Endodermal cell (in vitro differentiated cells): ENCODE measurements around the gene MTA1. TPM values are rescaled to one million over a fixed set of nuclear protein-coding genes. Genes with fewer than 3 reads are reported as not detected.

ENCODE experiments used
- DNase-seq: peaks from one replicate; pipeline ENCODE4 v3.0.0-alpha.2; 2017
- H3K27ac ChIP-seq: 2 replicates; pipeline ENCODE4 v1.5.1; 2013; ENCODE audit warnings: mild to moderate bottlenecking, low read depth, low read length, moderate library complexity
- H3K27me3 ChIP-seq: 2 replicates; pipeline ENCODE4 v1.6.1; 2013; ENCODE audit warnings: mild to moderate bottlenecking, low read length, moderate library complexity; ENCODE audit not compliant: insufficient read depth, control insufficient read depth, poor library complexity, severe bottlenecking
- H3K36me3 ChIP-seq: 2 replicates; pipeline ENCODE4 v1.7.0; 2013; ENCODE audit warnings: mild to moderate bottlenecking, low read length, moderate library complexity; ENCODE audit not compliant: control insufficient read depth, insufficient read depth
- H3K4me1 ChIP-seq: one replicate; pipeline ENCODE4 v1.7.0; 2013; ENCODE audit warnings: low read length; ENCODE audit not compliant: control insufficient read depth, insufficient read depth
- H3K4me3 ChIP-seq: 2 replicates; pipeline ENCODE4 v1.5.1; 2013; ENCODE audit warnings: mild to moderate bottlenecking, low read length, moderate library complexity
- H3K9ac ChIP-seq: 2 replicates; pipeline ENCODE4 v1.6.1; 2013; ENCODE audit warnings: mild to moderate bottlenecking, low read length, moderate library complexity; ENCODE audit not compliant: poor library complexity, severe bottlenecking; ENCODE audit errors: extremely low read depth
- H3K9me3 ChIP-seq: 2 replicates; pipeline ENCODE4 v1.6.1; 2013; ENCODE audit warnings: mild to moderate bottlenecking, low read length, moderate library complexity; ENCODE audit not compliant: control insufficient read depth
- H3K27ac Mint-ChIP-seq: 2 replicates; pipeline ENCODE4 v1.8.0; 2020; ENCODE audit warnings: mixed read lengths
- H3K27me3 Mint-ChIP-seq: 2 replicates; pipeline ENCODE4 v1.8.0; 2021; ENCODE audit warnings: mild to moderate bottlenecking, mixed read lengths; ENCODE audit not compliant: insufficient read depth
- H3K36me3 Mint-ChIP-seq: 2 replicates; pipeline ENCODE4 v1.8.0; 2020; ENCODE audit warnings: low read depth, mixed read lengths
- H3K4me1 Mint-ChIP-seq: 2 replicates; pipeline ENCODE4 v1.8.0; 2020; ENCODE audit warnings: mixed read lengths
- H3K4me3 Mint-ChIP-seq: 2 replicates; pipeline ENCODE4 v1.8.0; 2020; ENCODE audit warnings: mild to moderate bottlenecking, moderate library complexity, mixed read lengths
- H3K9me3 Mint-ChIP-seq: 2 replicates; pipeline ENCODE4 v1.8.0; 2020; ENCODE audit warnings: mild to moderate bottlenecking, mixed read lengths
- WGBS, 2 experiments: methylation state at CpG; one replicate each; pipeline versions ENCODE4 v1.1.5 to v1.1.7; 2013; ENCODE audit warnings: missing lambda C conversion rate in 2 of 2, mixed read lengths in 1 of 2; ENCODE audit not compliant: insufficient coverage in 1 of 2, insufficient read length in 1 of 2; 5-methylcytosine and 5-hydroxymethylcytosine counted together
- total RNA-seq, 2 donors: library from RNA; stranded (reverse); fragmentation: NEBNext Ultra II Directional in 1 of 2; extraction: Animal tissue kit (Norgen Biotek cat#: 25700) in 1 of 2; gene quantifications; 2 replicates in 1 of 2; 3 replicates in 1 of 2; pipeline ENCODE4 v1.2.1, GENCODE V29; 2021
- TF ChIP-seq, protein P1 (sequence below): fragments of 200-600 bp; sonication (generic); conservative IDR thresholded peaks from 2 replicates; pipeline ENCODE4 v1.5.0; 2021; ENCODE audit warnings: antibody characterized with exemption, mild to moderate bottlenecking

MTA1 gene
- total RNA-seq, 2 donors from 2014 or later = 245 to 246 TPM

DNA sequence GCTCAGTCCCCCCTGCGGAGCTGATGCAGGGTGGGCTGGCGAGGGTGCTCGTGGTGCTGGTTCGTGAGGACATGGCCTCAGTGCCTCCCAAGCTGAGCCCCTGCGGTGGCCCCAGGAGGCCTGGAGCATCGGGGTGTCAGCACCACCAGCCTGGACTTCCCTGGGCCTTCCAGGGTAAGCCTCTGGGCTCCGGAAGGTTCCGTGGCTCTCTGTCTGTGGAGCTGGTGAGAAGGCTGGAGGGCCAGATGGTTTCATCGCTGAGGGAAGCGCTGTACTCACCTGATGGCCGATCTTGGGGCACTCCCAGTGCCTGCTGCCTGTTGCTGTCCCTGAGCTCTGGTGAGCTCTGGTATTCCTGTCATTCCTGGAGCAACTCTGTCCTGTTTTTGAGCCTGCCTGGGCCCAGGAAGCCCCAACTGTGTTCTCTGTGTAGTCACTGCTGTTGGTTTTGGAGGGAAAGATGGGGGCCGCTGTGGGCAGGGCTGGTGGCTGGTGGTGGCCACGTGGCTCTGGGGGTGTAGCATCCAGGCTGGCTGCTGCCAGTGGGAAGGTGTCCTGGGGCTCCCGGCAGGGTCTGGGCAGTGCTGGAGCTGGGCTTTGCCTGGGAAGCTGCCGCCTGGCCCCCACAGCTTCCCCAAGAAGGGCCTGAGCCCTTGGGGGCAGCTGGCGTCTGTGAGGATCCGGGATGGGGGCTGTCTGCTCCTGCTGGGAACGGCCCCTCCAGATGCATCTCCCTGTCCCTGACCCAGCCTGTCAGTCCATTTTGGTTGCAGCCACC, 18.3 kb downstream of the MTA1 start:
- H3K4me1 ChIP-seq = no peaks in the 10 kb centered on the region
- WGBS, 2 experiments = 94 to 98% methylated on average over 15 to 18 of the region's 18 CpGs
- no peak overlapping the region for H3K4me3 ChIP-seq
- H3K36me3 Mint-ChIP-seq = peaks cover 48% of the 10 kb centered on the region
- peaks cover 25% of the 10 kb centered on the region for H3K36me3 ChIP-seq
- no peak for DNase-seq
- no peak overlapping the region for H3K9ac ChIP-seq
- no peak overlapping the region for H3K27ac ChIP-seq
- no peaks in the 10 kb centered on the region for H3K4me1 Mint-ChIP-seq
- TF ChIP-seq, protein P1, sequence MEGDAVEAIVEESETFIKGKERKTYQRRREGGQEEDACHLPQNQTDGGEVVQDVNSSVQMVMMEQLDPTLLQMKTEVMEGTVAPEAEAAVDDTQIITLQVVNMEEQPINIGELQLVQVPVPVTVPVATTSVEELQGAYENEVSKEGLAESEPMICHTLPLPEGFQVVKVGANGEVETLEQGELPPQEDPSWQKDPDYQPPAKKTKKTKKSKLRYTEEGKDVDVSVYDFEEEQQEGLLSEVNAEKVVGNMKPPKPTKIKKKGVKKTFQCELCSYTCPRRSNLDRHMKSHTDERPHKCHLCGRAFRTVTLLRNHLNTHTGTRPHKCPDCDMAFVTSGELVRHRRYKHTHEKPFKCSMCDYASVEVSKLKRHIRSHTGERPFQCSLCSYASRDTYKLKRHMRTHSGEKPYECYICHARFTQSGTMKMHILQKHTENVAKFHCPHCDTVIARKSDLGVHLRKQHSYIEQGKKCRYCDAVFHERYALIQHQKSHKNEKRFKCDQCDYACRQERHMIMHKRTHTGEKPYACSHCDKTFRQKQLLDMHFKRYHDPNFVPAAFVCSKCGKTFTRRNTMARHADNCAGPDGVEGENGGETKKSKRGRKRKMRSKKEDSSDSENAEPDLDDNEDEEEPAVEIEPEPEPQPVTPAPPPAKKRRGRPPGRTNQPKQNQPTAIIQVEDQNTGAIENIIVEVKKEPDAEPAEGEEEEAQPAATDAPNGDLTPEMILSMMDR = no peak
- no peak overlapping the region for H3K27ac Mint-ChIP-seq
- no peaks in the 10 kb centered on the region for H3K27me3 Mint-ChIP-seq
- H3K9me3 ChIP-seq = no peaks in the 10 kb centered on the region
- no peaks in the 10 kb centered on the region for H3K27me3 ChIP-seq
- no peaks in the 10 kb centered on the region for H3K9me3 Mint-ChIP-seq
- H3K4me3 Mint-ChIP-seq = no peak overlapping the region

DNA sequence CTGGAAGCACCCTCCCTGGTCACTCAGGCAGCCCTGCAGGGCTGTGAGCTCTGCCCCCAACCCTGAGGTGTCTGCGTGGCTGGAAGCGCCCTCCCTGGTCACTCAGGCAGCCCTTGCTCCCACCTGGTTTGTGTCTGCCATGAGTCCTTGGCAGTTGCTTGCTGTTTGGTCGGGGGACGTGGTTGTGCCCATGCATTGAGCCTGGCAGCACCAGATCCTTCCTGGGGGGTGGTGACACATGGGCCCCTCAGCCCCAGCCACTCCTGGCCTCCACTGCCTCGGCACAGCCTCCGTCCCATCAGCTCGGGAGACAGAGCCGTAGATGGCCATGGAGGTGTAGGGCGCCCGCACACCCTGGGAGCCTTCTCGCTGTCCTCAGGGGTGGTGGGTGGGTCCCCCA, 19.6 kb downstream of the MTA1 start:
- no peak for DNase-seq
- no peaks in the 10 kb centered on the region for H3K4me1 Mint-ChIP-seq
- 91 to 93% methylated on average over 6 to 11 of the region's 11 CpGs for WGBS, 2 experiments
- no peaks in the 10 kb centered on the region for H3K27me3 Mint-ChIP-seq
- H3K27ac Mint-ChIP-seq = no peak overlapping the region
- H3K9me3 Mint-ChIP-seq = no peaks in the 10 kb centered on the region
- no peaks in the 10 kb centered on the region for H3K27me3 ChIP-seq
- peaks cover 42% of the 10 kb centered on the region for H3K36me3 Mint-ChIP-seq
- H3K27ac ChIP-seq = no peak overlapping the region
- TF ChIP-seq, protein P1 = no peak
- peaks cover 30% of the 10 kb centered on the region for H3K36me3 ChIP-seq
- H3K4me1 ChIP-seq = no peaks in the 10 kb centered on the region
- no peaks in the 10 kb centered on the region for H3K9me3 ChIP-seq
- no peak overlapping the region for H3K4me3 Mint-ChIP-seq
- H3K4me3 ChIP-seq = no peak overlapping the region
- no peak overlapping the region for H3K9ac ChIP-seq

DNA sequence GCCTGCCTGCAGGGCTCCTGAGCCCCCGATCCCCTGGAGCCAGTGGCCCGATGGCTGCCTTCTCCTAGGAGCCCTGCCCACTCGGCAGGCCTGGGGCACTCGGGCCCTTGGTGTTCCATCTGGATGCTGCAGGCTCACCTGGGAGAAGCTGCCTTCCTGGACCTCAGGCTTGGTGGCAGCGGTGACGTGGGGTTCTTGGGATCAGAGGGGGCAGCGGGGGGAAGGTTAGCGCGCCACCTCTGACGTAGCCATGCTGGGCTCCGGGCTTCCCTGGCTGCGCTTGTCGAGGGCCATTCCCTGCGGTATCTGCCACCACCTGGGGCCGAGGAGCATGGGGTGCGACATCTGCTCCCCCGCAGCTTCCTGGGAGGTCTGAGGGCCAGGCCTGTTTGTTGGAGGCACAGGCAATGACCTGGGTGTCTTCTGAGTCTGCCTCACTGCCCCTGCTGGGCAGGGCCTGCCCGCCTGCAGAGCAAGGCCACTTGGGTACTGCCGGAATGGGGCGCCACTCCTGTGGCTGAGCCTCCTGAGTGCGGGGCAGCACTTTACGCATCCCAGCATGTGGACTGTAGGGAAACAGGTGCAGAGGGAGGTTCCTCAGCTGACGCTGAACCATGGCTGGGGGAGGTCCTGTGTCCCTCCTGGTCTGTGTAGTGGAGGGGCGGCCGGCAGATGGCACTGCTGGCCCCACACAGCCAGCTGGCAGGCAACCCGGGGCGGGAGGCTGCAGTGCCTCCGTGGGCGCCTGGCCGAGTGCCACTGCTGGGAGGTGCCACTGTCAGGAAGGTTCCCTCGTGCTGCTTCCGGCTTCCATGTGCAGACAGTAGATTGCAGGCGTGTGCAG, 20.3 kb downstream of the MTA1 start:
- no peaks in the 10 kb centered on the region for H3K9me3 ChIP-seq
- H3K4me3 ChIP-seq = no peak overlapping the region
- 95% methylated on average over 18 to 33 of the region's 33 CpGs for WGBS, 2 experiments
- no peaks in the 10 kb centered on the region for H3K27me3 Mint-ChIP-seq
- no peak overlapping the region for H3K9ac ChIP-seq
- no peaks in the 10 kb centered on the region for H3K9me3 Mint-ChIP-seq
- no peak overlapping the region for H3K27ac Mint-ChIP-seq
- DNase-seq = no peak
- no peak overlapping the region for H3K4me3 Mint-ChIP-seq
- H3K4me1 ChIP-seq = no peaks in the 10 kb centered on the region
- no peak overlapping the region for H3K27ac ChIP-seq
- H3K4me1 Mint-ChIP-seq = no peaks in the 10 kb centered on the region
- no peaks in the 10 kb centered on the region for H3K27me3 ChIP-seq
- peaks cover 30% of the 10 kb centered on the region for H3K36me3 ChIP-seq
- H3K36me3 Mint-ChIP-seq = peaks cover 39% of the 10 kb centered on the region
- TF ChIP-seq, protein P1 = no peak
